K562 (cell line): Measurements from ENCODE around the gene NDUFA7. TPM values are rescaled to one million over a fixed set of nuclear protein-coding genes. Genes with fewer than 3 reads are reported as not detected.
A peak's percentile ranks its signal among the peaks of the same experiment; 100 is the strongest.

Experiments used
- ATAC-seq: fragments of 200-7000 bp; cut with Tn5 transposase; 3 replicates; pipeline ENCODE4 v1.9.1; 2020; ENCODE audit warnings: moderate library complexity
- BruUV-seq: library from RNA; stranded (reverse); fragments of 400-500 nt; replicated peaks from 2 replicates; lab custom pipeline; 2021; lab: Mats Ljungman, UMichigan
- CTCF ChIA-PET: fragments of 300-600 bp; formaldehyde crosslinking; extraction: SDS; loops from one replicate; lab custom pipeline; 2021; ENCODE audit warnings: low intra/inter-chr PET ratio; lab: Yijun Ruan, JAX
- POLR2A ChIA-PET: fragments of 300-600, 350-650 bp; sonication (Branson Sonifier 250); formaldehyde crosslinking; extraction: SDS; loops from one replicate; lab custom pipeline; 2021; ENCODE audit warnings: antibody characterized with exemption, inconsistent platforms; lab: Yijun Ruan, JAX
- DNase-seq, 4 experiments: peaks; one replicate each; pipeline versions ENCODE4 v3.0.0 to v3.0.0-alpha.2; 2011 to 2018; ENCODE audit warnings: low spot score in 3 of 4, mixed read lengths in 3 of 4; ENCODE audit errors: extremely low read depth in 1 of 4
- FAIRE-seq: peaks from 2 replicates; lab custom pipeline; 2011; peaks lifted over from hg19 to GRCh38; lab: Jason Lieb, UNC
- H2AFZ ChIP-seq: 2 replicates; pipeline ENCODE4 v1.6.0; 2011; ENCODE audit warnings: low read depth, low read length, control low read depth, inconsistent platforms
- H3K27ac ChIP-seq: fragments of 200-600 bp; 3 replicates; pipeline ENCODE4 v1.8.0; 2011; ENCODE audit warnings: low read depth, mild to moderate bottlenecking, control low read depth, inconsistent platforms, low read length, moderate library complexity, mixed read lengths; ENCODE audit errors: extremely low read depth
- H3K27me3 ChIP-seq, 2 experiments: fragments of 300-600 bp in 1 of 2; 2 replicates in 1 of 2; 3 replicates in 1 of 2; pipeline versions ENCODE4 v1.6.0 to v1.8.0; 2011; ENCODE audit warnings: inconsistent platforms in 2 of 2, low read length in 2 of 2, mild to moderate bottlenecking in 1 of 2, mixed read lengths in 1 of 2, moderate library complexity in 1 of 2; ENCODE audit not compliant: control insufficient read depth in 2 of 2, insufficient read depth in 2 of 2
- H3K36me3 ChIP-seq: fragments of 300-600 bp; 3 replicates; pipeline ENCODE4 v1.8.0; 2011; ENCODE audit warnings: mild to moderate bottlenecking, low read length, inconsistent platforms; ENCODE audit not compliant: control insufficient read depth, insufficient read depth
- H3K4me1 ChIP-seq, 2 experiments: fragments of 200-600 bp in 1 of 2; replicated peaks in 1 of 2; 2 replicates in 1 of 2; 3 replicates in 1 of 2; pipeline versions ENCODE4 v1.5.1 to v1.8.0; 2011; ENCODE audit warnings: inconsistent platforms in 2 of 2, low read length in 2 of 2, mild to moderate bottlenecking in 1 of 2, mixed read lengths in 1 of 2, moderate library complexity in 1 of 2; ENCODE audit not compliant: control insufficient read depth in 2 of 2, insufficient read depth in 2 of 2
- H3K4me2 ChIP-seq: 2 replicates; pipeline ENCODE4 v1.6.1; 2011; ENCODE audit warnings: low read length, control low read depth, inconsistent platforms, mixed read lengths; ENCODE audit not compliant: insufficient read depth
- H3K4me3 ChIP-seq: fragments of 200-600 bp; sonication (generic), shearing (Covaris generic); 2 replicates; pipeline ENCODE4 v1.5.1; 2016; ENCODE audit warnings: control low read depth, inconsistent platforms
- H3K79me2 ChIP-seq: fragments of 200-600 bp; 3 replicates; pipeline ENCODE4 v1.8.0; 2011; ENCODE audit warnings: low read length, inconsistent platforms; ENCODE audit not compliant: control insufficient read depth, insufficient read depth
- H3K9ac ChIP-seq, 2 experiments: 2 replicates each; pipeline versions ENCODE4 v1.6.0 to v1.6.1; 2011; ENCODE audit warnings: low read depth in 2 of 2, low read length in 2 of 2, control low read depth in 1 of 2, inconsistent platforms in 1 of 2, mild to moderate bottlenecking in 1 of 2, mixed read lengths in 1 of 2; ENCODE audit not compliant: insufficient read depth in 1 of 2
- H3K9me1 ChIP-seq: one replicate; pipeline ENCODE4 v1.6.0; 2011; ENCODE audit warnings: inconsistent platforms, mild to moderate bottlenecking, low read length, moderate library complexity; ENCODE audit not compliant: control insufficient read depth, insufficient read depth
- H3K9me3 ChIP-seq: replicated peaks from 2 replicates; pipeline ENCODE4 v1.5.1; 2011; ENCODE audit warnings: low read depth, low read length, inconsistent platforms; ENCODE audit not compliant: control insufficient read depth, insufficient read depth
- H4K20me1 ChIP-seq: replicated peaks from 2 replicates; pipeline ENCODE4 v1.6.1; 2011; ENCODE audit warnings: low read length, inconsistent platforms, mixed read lengths; ENCODE audit not compliant: control insufficient read depth, insufficient read depth
- REST ChIP-seq, 2 experiments: fragments of 450-650 bp; formaldehyde crosslinking in 1 of 2; IDR thresholded peaks; 2 replicates each; pipeline versions ENCODE4 v1.4.0 to v1.6.1; 2014 to 2020; ENCODE audit warnings: mild to moderate bottlenecking in 2 of 2, borderline replicate concordance in 1 of 2, low read depth in 1 of 2
- RFX5 ChIP-seq: IDR thresholded peaks from 2 replicates; pipeline ENCODE4 v1.6.1; 2011; ENCODE audit warnings: low read depth, mild to moderate bottlenecking, improper control_type of control experiment, low read length
- WGBS: fragments of 100-300 bp; shearing (Covaris generic); methylation state at CpG from one replicate; pipeline ENCODE4 v1.1.6; 2016; ENCODE audit warnings: low coverage, mixed read lengths; ENCODE audit not compliant: insufficient coverage; ENCODE audit errors: missing lambda C conversion rate; 5-methylcytosine and 5-hydroxymethylcytosine counted together
- in situ Hi-C: fragments of 300-500 bp; cut with MboI; formaldehyde crosslinking; loops from 4 replicates; pipeline ENCODE4 v1.15.0; 2018; ENCODE audit warnings: inconsistent platforms, mixed read lengths
- intact Hi-C: fragments of 100-400 bp; cut with micrococcal nuclease; formaldehyde crosslinking; loops from 2 replicates; pipeline ENCODE4 v1.14.2; 2022
- polyA plus RNA-seq, 8 experiments: library from polyadenylated mRNA; depleted of rRNA in 4 of 8; stranded (reverse) in 5 of 8; unstranded in 3 of 8; fragments of >200 nt; fragmentation: Nextera tagmentation in 2 of 8; fragmentation: Illumina TruSeq in 1 of 8; extraction: Ambion mirVana in 2 of 8; extraction: Trizol in 1 of 8; gene quantifications; 2 replicates each; pipeline versions ENCODE4 v1.2.1 to v1.2.3, GENCODE V29; 2011 to 2014; ENCODE audit warnings: inconsistent platforms in 1 of 8, missing spikeins in 1 of 8
- total RNA-seq, 7 experiments: library from RNA; depleted of rRNA in 6 of 7; stranded (reverse); fragments of >200 nt in 6 of 7; fragmentation: Illumina TruSeq in 2 of 7; extraction: Trizol in 2 of 7; gene quantifications; 2 replicates each; pipeline versions ENCODE4 v1.2.1 to v1.2.3, GENCODE V29; 2011 to 2021; ENCODE audit warnings: low replicate concordance in 1 of 7
- TF ChIP-seq, protein P1 (sequence below): sonication (generic); formaldehyde crosslinking; IDR thresholded peaks from 2 replicates; pipeline ENCODE4 v1.8.0; 2022; ENCODE audit warnings: mild to moderate bottlenecking, missing genetic modification reagents, borderline replicate concordance

NDUFA7 gene
- total and polyA plus RNA-seq, 9 of the 15 experiments (the other 6 are each of a cell fraction or from before 2014, with no cell fraction given), result 70.8 to 348 (median 142) TPM

GRCh38 chr19:8363803-8364771, 42.9 kb upstream of the NDUFA7 start, which contains the start of gene ANGPTL4:
Gene ANGPTL4 (plus strand): TSS chr19:8364155. CDS start chr19:8364322, 167 bp downstream.
- DNase-seq, result peak; percentile 63 to 77 (median 72)
- Histone ChIP-seq H3K9ac (peak within 1 kb of the TSS; percentile 41 to 78; a peak in 3 of 4 replicates), H4K20me1 (no peaks in the 10 kb centered on the region), H3K9me3 (no peaks in the 10 kb centered on the region), H3K4me1 (peaks cover 13 to 37% of the 10 kb centered on the region in 2 experiments), H3K36me3 (no peaks in the 10 kb centered on the region), H3K4me3 (peak within 1 kb of the TSS; percentile 27), H3K9me1 (no peaks in the 10 kb centered on the region), H3K27ac (no peak within 1 kb of the TSS), H3K4me2 (peak within 1 kb of the TSS; percentile 70), H3K27me3 (peaks cover 0 to 19% of the 10 kb centered on the region in 2 experiments; a peak in 2 of 5 replicates), H2AFZ (peak within 1 kb of the TSS; percentile 69), H3K79me2 (no peaks in the 10 kb centered on the region)
- intact Hi-C loops, result no loop called here
- no TSS peak for BruUV-seq
- FAIRE-seq, result no peak
- CTCF ChIA-PET, result interaction anchor here (0.6 kb wide), 1 partner anchor 14 kb away, joined by 4 read pairs; no protein-coding TSS in a partner anchor
- peak; percentile 77 for ATAC-seq
- POLR2A ChIA-PET, result interaction anchor here (1.1 to 1.9 kb wide), 3 partner anchors 10 to 15 kb away, joined by 3 to 8 read pairs (median 4); no protein-coding TSS in a partner anchor
- in situ Hi-C loops, result no loop called here
- 3% methylated on average over 64 of the region's 81 CpGs for WGBS
- TF ChIP-seq RFX5 (no peak), REST (IDR thresholded peaks at IDR 0.05; ENCODE audit: borderline replicate concordance) (no peak), REST (CRISPR knock-in tag; IDR thresholded peaks at IDR 0.05; ENCODE audit: low read depth) (no peak)
- TF ChIP-seq, protein P1, sequence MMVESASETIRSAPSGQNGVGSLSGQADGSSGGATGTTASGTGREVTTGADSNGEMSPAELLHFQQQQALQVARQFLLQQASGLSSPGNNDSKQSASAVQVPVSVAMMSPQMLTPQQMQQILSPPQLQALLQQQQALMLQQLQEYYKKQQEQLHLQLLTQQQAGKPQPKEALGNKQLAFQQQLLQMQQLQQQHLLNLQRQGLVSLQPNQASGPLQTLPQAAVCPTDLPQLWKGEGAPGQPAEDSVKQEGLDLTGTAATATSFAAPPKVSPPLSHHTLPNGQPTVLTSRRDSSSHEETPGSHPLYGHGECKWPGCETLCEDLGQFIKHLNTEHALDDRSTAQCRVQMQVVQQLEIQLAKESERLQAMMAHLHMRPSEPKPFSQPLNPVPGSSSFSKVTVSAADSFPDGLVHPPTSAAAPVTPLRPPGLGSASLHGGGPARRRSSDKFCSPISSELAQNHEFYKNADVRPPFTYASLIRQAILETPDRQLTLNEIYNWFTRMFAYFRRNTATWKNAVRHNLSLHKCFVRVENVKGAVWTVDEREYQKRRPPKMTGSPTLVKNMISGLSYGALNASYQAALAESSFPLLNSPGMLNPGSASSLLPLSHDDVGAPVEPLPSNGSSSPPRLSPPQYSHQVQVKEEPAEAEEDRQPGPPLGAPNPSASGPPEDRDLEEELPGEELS, result no peak
